H1 (cell line): ENCODE results near the gene LAMB1. TPM values are rescaled to one million over a fixed set of nuclear protein-coding genes. Genes with fewer than 3 reads are reported as not detected.

Source experiments
- CEBPB ChIP-seq: IDR thresholded peaks from 2 replicates; pipeline ENCODE4 v1.6.1; 2012; ENCODE audit warnings: low read depth, low read length
- CTBP2 ChIP-seq: IDR thresholded peaks from 2 replicates; pipeline ENCODE4 v1.7.0; 2011; ENCODE audit warnings: borderline replicate concordance, mild to moderate bottlenecking, moderate library complexity, mixed read lengths, low read length; ENCODE audit not compliant: insufficient read depth, insufficient read length
- GTF2F1 ChIP-seq: IDR thresholded peaks from 2 replicates; pipeline ENCODE4 v1.6.1; 2012; ENCODE audit warnings: low read depth, low read length, improper control_type of control experiment, borderline replicate concordance
- HDAC6 ChIP-seq: IDR thresholded peaks from one replicate; pipeline ENCODE4 v1.7.1; 2012; ENCODE audit warnings: low read depth, mild to moderate bottlenecking, inconsistent platforms, low read length, moderate library complexity
- JUND ChIP-seq: IDR thresholded peaks from 2 replicates; pipeline ENCODE4 v1.6.1; 2011; ENCODE audit warnings: mild to moderate bottlenecking, improper control_type of control experiment, low read length
- KDM1A ChIP-seq: fragments of 200-600, 300-600 bp; sonication (generic); IDR thresholded peaks from 2 replicates; pipeline ENCODE4 v1.7.1; 2016; ENCODE audit warnings: mild to moderate bottlenecking, low read length, borderline replicate concordance
- SRF ChIP-seq: IDR thresholded peaks from 2 replicates; pipeline ENCODE4 v1.6.1; 2011; ENCODE audit warnings: mild to moderate bottlenecking, low read depth, low read length, moderate library complexity
- SUZ12 ChIP-seq: fragments of 200-600 bp; sonication (generic); IDR thresholded peaks from 2 replicates; pipeline ENCODE4 v1.6.1; 2012; ENCODE audit warnings: mild to moderate bottlenecking, inconsistent platforms, low read length, moderate library complexity, mixed read lengths
- TBP ChIP-seq: IDR thresholded peaks from 2 replicates; pipeline ENCODE4 v1.6.1; 2011; ENCODE audit warnings: low read depth, low read length, improper control_type of control experiment
- polyA plus RNA-seq, 7 experiments: library from polyadenylated mRNA; depleted of rRNA in 3 of 7; stranded (reverse) in 5 of 7; unstranded in 2 of 7; fragments of >200 nt in 5 of 7; fragments of 200-250 nt in 2 of 7; gene quantifications; 1 replicate in 5 of 7; 2 replicates in 1 of 7; 4 replicates in 1 of 7; pipeline versions ENCODE4 v1.2.1 to v1.2.3, GENCODE V29; 2011 to 2013; ENCODE audit warnings: missing spikeins in 2 of 7, mixed read lengths in 2 of 7
- total RNA-seq: library from RNA; stranded (reverse); fragmentation: NEBNext Ultra II Directional; extraction: Animal tissue kit (Norgen Biotek cat#: 25700); gene quantifications from 2 replicates; pipeline ENCODE4 v1.2.1, GENCODE V29; 2021

Gene LAMB1
- total and polyA plus RNA-seq, 2 of the 8 experiments (the other 6 are each of a cell fraction or from before 2014, with no cell fraction given) = 31.9 to 38.5 TPM

DNA sequence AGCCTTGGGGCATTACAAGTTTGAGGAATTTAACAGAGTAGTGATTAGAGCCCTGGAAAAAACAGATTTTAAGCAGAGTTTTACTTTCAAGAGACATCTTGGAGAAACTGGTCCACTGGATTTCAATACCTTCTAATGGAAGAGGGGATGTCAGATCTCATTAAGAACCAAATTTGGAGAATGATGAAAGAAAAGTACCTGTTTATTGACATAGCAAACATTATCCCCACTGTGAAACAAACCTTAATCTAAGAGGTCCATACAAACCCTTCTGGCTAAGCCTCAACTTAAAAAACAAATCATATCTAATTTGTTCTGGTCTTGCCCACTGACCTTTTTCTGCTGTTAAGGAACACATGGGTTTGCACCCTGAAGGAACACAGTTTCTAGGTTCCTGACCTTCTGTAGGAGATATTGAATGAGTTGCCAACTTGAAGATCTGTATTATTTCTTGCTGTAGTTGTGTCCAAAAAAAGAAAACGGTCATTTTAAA, 53.5 kb downstream of the LAMB1 start (continued):
- TF ChIP-seq JUND = no peak
- no peak for TF ChIP-seq TBP
- no peak for TF ChIP-seq SRF
- no peak for TF ChIP-seq HDAC6
- no peak for TF ChIP-seq CTBP2
- TF ChIP-seq GTF2F1 = no peak
- no peak for TF ChIP-seq CEBPB
- no peak for TF ChIP-seq KDM1A
- no peak for TF ChIP-seq SUZ12
